ENCODE measurements around the gene ZZZ3. TPM values are rescaled to one million over a fixed set of nuclear protein-coding genes. Genes with fewer than 3 reads are reported as not detected.
A peak's percentile ranks its signal among the peaks of the same experiment; 100 is the strongest.

ZZZ3 gene
- total RNA-seq: 10 to 100 TPM; 38.9 to 60.8 TPM

- H3K27me3 ChIP-seq (replicated peaks; ENCODE audit: insufficient read depth): no peaks in the 10 kb centered on the region
- DNase-seq (ENCODE audit: low spot score): peak; percentile 89
- WGBS: under 1% methylated on average over 53 of the region's 56 CpGs
- intact Hi-C loops (cut with DNase I): loop anchor here (5.0 to 10.0 kb wide), 2 partner anchors 148 to 295 kb away; partner anchors contain the start of gene FUBP1
- H3K4me1 ChIP-seq (replicated peaks): no peaks in the 10 kb centered on the region
- no peaks in the 10 kb centered on the region for H3K9me3 ChIP-seq
- TF ChIP-seq POLR2AphosphoS5 (IDR thresholded peaks at IDR 0.05): peak; percentile 76
- peak; percentile 21 for TF ChIP-seq POLR2A (IDR thresholded peaks at IDR 0.05)
- TF ChIP-seq CTCF (IDR thresholded peaks at IDR 0.05): no peak
- peak within 1 kb of the TSS; percentile 59 to 86 for H3K4me3 ChIP-seq
- H3K36me3 ChIP-seq: no peaks in the 10 kb centered on the region
- peak within 1 kb of the TSS; percentile 84 to 94 for H3K27ac ChIP-seq
Measured at GRCh38 chr1:77682460-77683159, at the start of gene ZZZ3. Gene ZZZ3 (minus strand): TSS chr1:77682658. CDS start chr1:77633354, 49,304 bp downstream.

DNA sequence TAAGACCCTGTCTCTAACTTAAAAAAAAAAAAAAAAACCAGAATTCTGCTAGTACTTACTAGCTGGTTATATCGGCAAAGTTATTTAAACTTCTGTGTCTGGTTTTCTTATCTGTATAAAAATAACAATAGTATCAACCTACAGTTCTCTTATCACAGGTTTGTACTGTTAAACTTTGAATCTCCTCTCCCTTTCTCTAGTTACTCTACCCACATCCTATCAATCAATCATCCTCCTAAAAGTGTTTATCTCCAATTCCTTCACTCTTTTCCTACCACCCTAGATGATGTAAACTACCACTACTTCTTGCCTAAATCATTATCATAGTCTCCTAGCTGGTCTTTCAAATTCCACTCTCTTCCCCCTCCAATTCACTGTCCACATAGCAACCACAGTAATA lies 49.6 kb upstream of the ZZZ3 start:
- no peak overlapping the region for H3K4me3 ChIP-seq
- intact Hi-C loops (cut with DNase I): no loop called here
- H3K36me3 ChIP-seq: no peaks in the 10 kb centered on the region
- no peaks in the 10 kb centered on the region for H3K9me3 ChIP-seq
- no peak overlapping the region for H3K27ac ChIP-seq
- DNase-seq (ENCODE audit: low spot score): no peak
- 97% methylated on average over 1 of the region's 1 CpG for WGBS
- H3K4me1 ChIP-seq (replicated peaks): no peaks in the 10 kb centered on the region
- TF ChIP-seq CTCF (IDR thresholded peaks at IDR 0.05): no peak
- no peak for TF ChIP-seq POLR2A (IDR thresholded peaks at IDR 0.05)
- no peak for TF ChIP-seq POLR2AphosphoS5 (IDR thresholded peaks at IDR 0.05)
- no peaks in the 10 kb centered on the region for H3K27me3 ChIP-seq (replicated peaks; ENCODE audit: insufficient read depth)

DNA sequence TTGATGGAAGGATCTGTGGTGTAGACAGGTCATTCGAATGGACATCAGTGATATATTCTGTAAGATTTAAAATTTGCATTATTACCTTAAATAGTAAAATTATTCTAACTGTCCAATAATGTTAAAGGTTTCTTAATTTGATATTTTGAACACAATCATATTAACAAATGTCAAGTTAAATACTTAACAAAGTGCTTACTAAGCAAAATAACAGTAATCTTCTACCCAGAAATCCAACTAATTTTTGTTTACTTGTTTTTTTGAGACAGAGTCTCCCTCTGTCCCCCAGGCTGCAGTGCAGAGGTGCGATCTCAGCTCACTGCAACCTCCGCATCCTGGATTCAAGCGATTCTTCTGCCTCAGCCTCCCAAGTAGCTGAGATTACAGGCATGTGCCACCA lies 43.2 kb upstream of the ZZZ3 start:
- H3K4me1 ChIP-seq (replicated peaks): no peaks in the 10 kb centered on the region
- H3K27me3 ChIP-seq (replicated peaks; ENCODE audit: insufficient read depth): no peaks in the 10 kb centered on the region
- TF ChIP-seq POLR2A (IDR thresholded peaks at IDR 0.05) (no peak), POLR2AphosphoS5 (IDR thresholded peaks at IDR 0.05) (no peak), CTCF (IDR thresholded peaks at IDR 0.05) (no peak)
- H3K4me3 ChIP-seq: no peak overlapping the region
- no peaks in the 10 kb centered on the region for H3K9me3 ChIP-seq
- DNase-seq (ENCODE audit: low spot score): no peak
- intact Hi-C loops (cut with DNase I): no loop called here
- peaks cover 0 to 7% of the 10 kb centered on the region in 2 donors for H3K36me3 ChIP-seq
- no peak overlapping the region for H3K27ac ChIP-seq
- WGBS: 95% methylated on average over 4 of the region's 4 CpGs

DNA sequence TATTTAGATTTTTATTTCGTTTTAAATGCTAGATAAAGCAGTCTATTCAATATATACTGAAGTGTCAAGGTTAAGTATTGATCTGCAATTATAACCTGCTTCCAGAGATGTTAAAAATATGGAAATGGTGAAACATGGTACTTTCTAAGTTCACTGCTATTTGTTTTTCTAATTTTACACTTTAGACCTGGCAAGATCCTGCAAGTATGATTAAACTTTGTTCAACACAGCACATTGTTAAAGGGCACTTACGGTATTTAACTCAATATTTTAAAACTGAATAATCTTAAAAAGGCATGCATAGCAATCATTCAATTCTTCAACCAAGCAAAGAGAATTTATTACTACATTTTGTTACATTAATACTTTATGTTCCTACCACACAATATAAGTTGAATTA lies 35.7 kb upstream of the ZZZ3 start:
- no peak for TF ChIP-seq CTCF (IDR thresholded peaks at IDR 0.05)
- no peak for TF ChIP-seq POLR2A (IDR thresholded peaks at IDR 0.05)
- TF ChIP-seq POLR2AphosphoS5 (IDR thresholded peaks at IDR 0.05): no peak
- no peaks in the 10 kb centered on the region for H3K27me3 ChIP-seq (replicated peaks; ENCODE audit: insufficient read depth)
- no peak for DNase-seq (ENCODE audit: low spot score)
- no peaks in the 10 kb centered on the region for H3K9me3 ChIP-seq
- no peaks in the 10 kb centered on the region for H3K4me1 ChIP-seq (replicated peaks)
- H3K36me3 ChIP-seq: peaks cover 4 to 17% of the 10 kb centered on the region in 2 donors
- intact Hi-C loops (cut with DNase I): no loop called here
- H3K27ac ChIP-seq: no peak overlapping the region
- 97% methylated on average over 2 of the region's 2 CpGs for WGBS
- no peak overlapping the region for H3K4me3 ChIP-seq

DNA sequence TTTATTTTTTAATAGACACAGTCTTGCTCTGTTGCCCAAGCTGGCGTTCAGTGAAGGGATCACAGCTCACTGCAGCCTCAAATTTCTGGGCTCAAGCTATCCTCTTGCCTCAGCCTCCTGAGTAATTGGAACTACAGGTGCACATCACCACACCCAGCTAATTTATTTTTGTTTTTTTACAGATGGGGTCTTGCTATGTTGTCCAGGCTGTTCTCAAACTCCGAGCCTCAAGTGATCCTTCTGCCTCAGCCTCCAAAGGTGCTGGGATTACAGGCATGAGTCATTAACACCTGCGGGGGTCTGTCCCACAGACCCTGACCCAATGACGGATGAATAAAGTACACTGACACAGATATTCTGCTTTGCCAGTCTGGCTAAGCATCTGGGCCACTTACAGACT lies 33.6 kb upstream of the ZZZ3 start:
- Histone ChIP-seq H3K36me3 (peaks cover 4 to 10% of the 10 kb centered on the region in 2 donors), H3K4me3 (no peak overlapping the region), H3K27me3 (replicated peaks; ENCODE audit: insufficient read depth) (no peaks in the 10 kb centered on the region), H3K27ac (no peak overlapping the region), H3K9me3 (no peaks in the 10 kb centered on the region), H3K4me1 (replicated peaks) (no peaks in the 10 kb centered on the region)
- TF ChIP-seq POLR2A (IDR thresholded peaks at IDR 0.05) (no peak), CTCF (IDR thresholded peaks at IDR 0.05) (no peak), POLR2AphosphoS5 (IDR thresholded peaks at IDR 0.05) (no peak)
- DNase-seq (ENCODE audit: low spot score): no peak
- intact Hi-C loops (cut with DNase I): no loop called here
- WGBS: 98% methylated on average over 4 of the region's 4 CpGs
